ENCODE data around the gene STXBP1. TPM values are rescaled to one million over a fixed set of nuclear protein-coding genes. Genes with fewer than 3 reads are reported as not detected.

Gene STXBP1
- total RNA-seq, 1 donor: 19.9 TPM

DNA sequence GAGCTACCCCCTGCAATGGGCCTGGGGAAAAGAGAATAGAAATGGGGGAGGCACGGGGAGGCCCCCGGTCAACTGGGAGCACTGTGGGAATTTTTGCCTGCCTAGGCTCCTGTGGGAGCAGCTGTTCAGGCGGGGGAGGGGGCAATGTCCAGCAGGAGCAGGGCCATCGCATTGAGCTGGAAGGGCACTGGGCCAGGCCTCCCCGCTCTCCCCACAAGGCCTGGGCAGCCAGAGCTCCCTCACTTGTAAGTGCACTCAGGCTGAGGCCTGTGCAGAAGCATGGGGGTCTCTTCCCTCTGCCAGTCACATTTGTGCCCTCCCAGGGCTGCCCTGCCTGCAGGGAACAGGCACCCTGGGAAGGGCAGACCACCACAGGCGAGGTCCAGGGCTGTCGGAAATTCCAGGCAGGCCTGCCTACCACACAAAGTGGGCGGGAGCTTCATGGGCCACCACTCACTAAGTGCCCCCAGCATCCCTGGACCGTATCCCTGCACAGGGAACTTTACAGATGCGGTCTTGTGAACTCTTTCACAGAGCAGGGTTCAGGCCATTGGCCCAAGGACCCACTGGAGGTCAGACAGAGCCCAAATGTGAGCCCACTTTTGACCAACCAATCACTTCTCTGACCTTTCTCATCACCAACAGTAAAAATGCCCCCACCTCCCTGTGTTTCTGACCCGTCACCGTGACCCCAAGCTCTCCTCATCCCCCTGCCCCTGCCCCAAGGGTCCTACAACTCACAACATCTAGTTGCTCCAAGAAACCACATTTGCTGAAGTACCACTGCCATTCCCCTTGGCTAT, 93.7 kb downstream of the STXBP1 start:
- H3K4me3 ChIP-seq (ENCODE audit: low read depth, low read length): no peak overlapping the region
- no peak for DNase-seq (ENCODE audit: low read depth)
- TF ChIP-seq, protein P1, sequence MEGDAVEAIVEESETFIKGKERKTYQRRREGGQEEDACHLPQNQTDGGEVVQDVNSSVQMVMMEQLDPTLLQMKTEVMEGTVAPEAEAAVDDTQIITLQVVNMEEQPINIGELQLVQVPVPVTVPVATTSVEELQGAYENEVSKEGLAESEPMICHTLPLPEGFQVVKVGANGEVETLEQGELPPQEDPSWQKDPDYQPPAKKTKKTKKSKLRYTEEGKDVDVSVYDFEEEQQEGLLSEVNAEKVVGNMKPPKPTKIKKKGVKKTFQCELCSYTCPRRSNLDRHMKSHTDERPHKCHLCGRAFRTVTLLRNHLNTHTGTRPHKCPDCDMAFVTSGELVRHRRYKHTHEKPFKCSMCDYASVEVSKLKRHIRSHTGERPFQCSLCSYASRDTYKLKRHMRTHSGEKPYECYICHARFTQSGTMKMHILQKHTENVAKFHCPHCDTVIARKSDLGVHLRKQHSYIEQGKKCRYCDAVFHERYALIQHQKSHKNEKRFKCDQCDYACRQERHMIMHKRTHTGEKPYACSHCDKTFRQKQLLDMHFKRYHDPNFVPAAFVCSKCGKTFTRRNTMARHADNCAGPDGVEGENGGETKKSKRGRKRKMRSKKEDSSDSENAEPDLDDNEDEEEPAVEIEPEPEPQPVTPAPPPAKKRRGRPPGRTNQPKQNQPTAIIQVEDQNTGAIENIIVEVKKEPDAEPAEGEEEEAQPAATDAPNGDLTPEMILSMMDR (IDR thresholded peaks at IDR 0.05; ENCODE audit: insufficient read depth, low read depth, low read length): no peak

DNA sequence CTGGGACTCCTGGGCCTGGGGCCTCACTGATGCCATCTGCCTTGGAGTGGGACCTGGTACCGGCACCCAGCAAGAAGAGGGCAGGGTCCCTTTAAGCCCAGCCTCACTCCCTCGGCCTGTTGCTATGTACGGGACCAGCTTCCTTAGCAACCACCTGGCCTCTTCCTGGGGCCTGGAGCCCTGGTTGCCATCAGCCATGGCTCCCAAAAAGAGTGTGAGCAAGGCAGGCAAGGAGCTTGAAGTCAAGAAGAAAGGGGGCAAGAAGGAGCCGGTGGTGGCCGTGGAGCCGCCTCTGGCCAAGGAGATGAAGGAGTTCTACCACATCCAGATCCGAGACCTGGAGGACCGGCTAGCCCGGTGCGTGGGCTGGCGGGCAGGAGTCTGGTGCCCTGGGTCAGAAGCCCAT, 94.8 kb downstream of the STXBP1 start, which contains the start of gene CFAP157:
Gene CFAP157 (plus strand): TSS at position 153 of the 406 bp plus-strand sequence. CDS start 44 bp downstream, at position 197.
- no peak within 1 kb of the TSS for H3K4me3 ChIP-seq (ENCODE audit: low read depth, low read length)
- DNase-seq (ENCODE audit: low read depth): no peak
- TF ChIP-seq, protein P1 (IDR thresholded peaks at IDR 0.05; ENCODE audit: insufficient read depth, low read depth, low read length): no peak

GRCh38 chr9:127707766-127708165, 95.7 kb downstream of the STXBP1 start:
- TF ChIP-seq, protein P1 (IDR thresholded peaks at IDR 0.05; ENCODE audit: insufficient read depth, low read depth, low read length): no peak
- H3K4me3 ChIP-seq (ENCODE audit: low read depth, low read length): no peak overlapping the region
- no peak for DNase-seq (ENCODE audit: low read depth)

GRCh38 chr9:127708952-127709587, 97.0 kb downstream of the STXBP1 start:
- no peak overlapping the region for H3K4me3 ChIP-seq (ENCODE audit: low read depth, low read length)
- TF ChIP-seq, protein P1 (IDR thresholded peaks at IDR 0.05; ENCODE audit: insufficient read depth, low read depth, low read length): no peak
- DNase-seq (ENCODE audit: low read depth): no peak

DNA sequence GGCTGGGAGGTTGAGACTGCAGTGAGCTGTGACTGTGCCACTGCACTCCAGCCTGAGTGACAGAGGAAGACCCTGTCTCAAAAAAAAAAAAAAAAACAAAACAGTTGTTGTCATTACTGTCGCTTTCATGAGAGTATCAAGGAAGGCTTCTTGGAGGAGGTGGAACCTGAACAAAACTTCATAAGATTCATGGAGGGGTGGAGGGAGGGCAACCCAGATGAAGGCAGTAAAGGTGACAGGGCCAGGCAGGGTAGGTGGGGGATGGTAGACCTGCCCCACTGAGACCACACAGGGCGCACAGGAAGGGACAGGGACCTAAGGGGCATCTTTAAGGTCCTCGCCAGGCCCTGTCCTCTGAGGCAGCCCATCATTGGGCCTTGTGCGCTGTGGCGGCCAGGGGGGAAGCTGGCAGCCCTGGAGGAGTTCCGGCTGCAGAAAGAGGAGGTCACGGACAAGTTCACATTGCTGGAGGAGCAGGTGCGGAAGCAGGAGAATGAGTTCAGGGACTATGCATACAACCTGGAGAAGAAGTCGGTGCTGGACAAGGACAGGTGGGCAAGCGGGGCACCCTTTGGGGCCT, 98.2 kb downstream of the STXBP1 start:
- H3K4me3 ChIP-seq (ENCODE audit: low read depth, low read length): no peak overlapping the region
- TF ChIP-seq, protein P1 (IDR thresholded peaks at IDR 0.05; ENCODE audit: insufficient read depth, low read depth, low read length): no peak

DNA sequence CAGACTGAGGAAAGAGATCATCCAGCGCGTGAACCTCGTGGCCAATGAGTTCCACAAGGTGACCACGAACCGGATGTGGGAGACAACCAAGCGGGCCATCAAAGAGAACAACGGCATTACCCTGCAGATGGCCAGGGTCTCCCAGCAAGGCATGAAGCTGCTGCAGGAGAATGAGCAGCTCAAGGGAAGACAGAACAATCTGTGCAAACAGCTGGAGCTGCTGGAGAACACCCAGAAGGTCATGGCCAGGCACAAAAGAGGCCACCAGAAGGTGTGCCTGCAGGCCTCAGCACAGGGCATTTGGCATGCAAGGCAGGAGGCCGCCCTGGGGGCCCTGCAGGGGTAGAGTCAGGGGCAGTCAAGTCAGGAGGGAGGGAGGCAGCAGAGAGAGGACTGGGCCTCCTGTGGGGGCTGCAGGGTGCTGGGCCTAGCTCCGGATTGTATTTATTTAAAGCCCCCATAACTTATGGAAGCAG, 99.2 kb downstream of the STXBP1 start:
- no peak overlapping the region for H3K4me3 ChIP-seq (ENCODE audit: low read depth, low read length)
- DNase-seq (ENCODE audit: low read depth): no peak
- TF ChIP-seq, protein P1 (IDR thresholded peaks at IDR 0.05; ENCODE audit: insufficient read depth, low read depth, low read length): no peak

More for the DNA sequence above, 98.2 kb downstream of the STXBP1 start:
- no peak for DNase-seq (ENCODE audit: low read depth)

All from fibroblast of villous mesenchyme (primary cell).